Choroid plexus epithelial cell (primary cell): Measurements from ENCODE around the gene PCSK2.
A peak's percentile ranks its signal among the peaks of the same experiment; 100 is the strongest.

ENCODE experiments used
- DNase-seq: peaks from one replicate; pipeline ENCODE4 v3.0.0-alpha.2; 2010; ENCODE audit warnings: low read depth
- H3K4me3 ChIP-seq: 2 replicates; pipeline ENCODE4 v1.5.1; 2011; ENCODE audit warnings: low read depth, mild to moderate bottlenecking, control low read depth, low read length, moderate library complexity
- TF ChIP-seq, protein P1 (sequence below): conservative IDR thresholded peaks from 2 replicates; pipeline ENCODE4 v1.5.1; 2011; ENCODE audit warnings: low read depth, mild to moderate bottlenecking, control low read depth, inconsistent platforms, low read length, moderate library complexity

Gene PCSK2

DNA sequence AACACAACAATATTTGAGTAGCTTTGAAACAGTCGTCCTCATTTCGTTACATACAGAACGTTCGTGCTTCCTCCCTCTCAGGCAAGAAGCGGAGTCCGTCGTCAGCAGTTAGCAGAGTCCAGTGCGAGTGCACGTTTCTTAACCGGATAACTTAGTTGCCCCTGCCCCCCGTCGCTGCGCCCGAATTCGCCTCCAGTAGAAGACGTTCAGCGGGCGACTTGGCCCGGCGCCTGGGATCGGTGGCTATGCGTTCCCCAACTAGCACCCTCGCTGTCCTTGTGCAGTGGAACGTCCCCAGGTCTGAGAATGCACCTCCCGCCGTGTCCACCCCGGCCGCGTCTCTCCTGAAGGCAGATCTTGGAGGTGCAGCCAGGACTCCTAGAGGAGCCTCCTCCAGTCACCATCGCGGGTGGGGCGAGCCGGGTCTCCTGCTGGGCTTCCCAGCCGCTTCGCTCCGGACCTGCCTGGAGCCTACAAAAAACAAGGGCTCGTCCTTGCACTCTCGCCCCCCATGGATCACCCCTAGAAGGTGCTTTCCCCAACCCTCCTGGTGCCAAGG is 910 bp upstream of the PCSK2 start:
- TF ChIP-seq, protein P1, sequence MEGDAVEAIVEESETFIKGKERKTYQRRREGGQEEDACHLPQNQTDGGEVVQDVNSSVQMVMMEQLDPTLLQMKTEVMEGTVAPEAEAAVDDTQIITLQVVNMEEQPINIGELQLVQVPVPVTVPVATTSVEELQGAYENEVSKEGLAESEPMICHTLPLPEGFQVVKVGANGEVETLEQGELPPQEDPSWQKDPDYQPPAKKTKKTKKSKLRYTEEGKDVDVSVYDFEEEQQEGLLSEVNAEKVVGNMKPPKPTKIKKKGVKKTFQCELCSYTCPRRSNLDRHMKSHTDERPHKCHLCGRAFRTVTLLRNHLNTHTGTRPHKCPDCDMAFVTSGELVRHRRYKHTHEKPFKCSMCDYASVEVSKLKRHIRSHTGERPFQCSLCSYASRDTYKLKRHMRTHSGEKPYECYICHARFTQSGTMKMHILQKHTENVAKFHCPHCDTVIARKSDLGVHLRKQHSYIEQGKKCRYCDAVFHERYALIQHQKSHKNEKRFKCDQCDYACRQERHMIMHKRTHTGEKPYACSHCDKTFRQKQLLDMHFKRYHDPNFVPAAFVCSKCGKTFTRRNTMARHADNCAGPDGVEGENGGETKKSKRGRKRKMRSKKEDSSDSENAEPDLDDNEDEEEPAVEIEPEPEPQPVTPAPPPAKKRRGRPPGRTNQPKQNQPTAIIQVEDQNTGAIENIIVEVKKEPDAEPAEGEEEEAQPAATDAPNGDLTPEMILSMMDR, result no peak
- H3K4me3 ChIP-seq, result no peak overlapping the region
- no peak for DNase-seq

DNA sequence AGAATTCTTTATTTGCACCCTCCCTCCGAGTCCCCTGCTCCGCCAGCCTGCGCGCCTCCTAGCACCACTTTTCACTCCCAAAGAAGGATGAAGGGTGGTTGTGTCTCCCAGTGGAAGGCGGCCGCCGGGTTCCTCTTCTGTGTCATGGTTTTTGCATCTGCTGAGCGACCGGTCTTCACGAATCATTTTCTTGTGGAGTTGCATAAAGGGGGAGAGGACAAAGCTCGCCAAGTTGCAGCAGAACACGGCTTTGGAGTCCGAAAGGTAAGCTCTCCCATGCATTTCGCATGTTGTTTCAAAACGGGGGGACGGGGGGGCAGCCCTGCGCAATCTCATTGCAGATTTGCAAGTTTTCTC is 357 bp downstream of the PCSK2 start:
- DNase-seq, result no peak
- TF ChIP-seq, protein P1, result no peak
- no peak overlapping the region for H3K4me3 ChIP-seq

DNA sequence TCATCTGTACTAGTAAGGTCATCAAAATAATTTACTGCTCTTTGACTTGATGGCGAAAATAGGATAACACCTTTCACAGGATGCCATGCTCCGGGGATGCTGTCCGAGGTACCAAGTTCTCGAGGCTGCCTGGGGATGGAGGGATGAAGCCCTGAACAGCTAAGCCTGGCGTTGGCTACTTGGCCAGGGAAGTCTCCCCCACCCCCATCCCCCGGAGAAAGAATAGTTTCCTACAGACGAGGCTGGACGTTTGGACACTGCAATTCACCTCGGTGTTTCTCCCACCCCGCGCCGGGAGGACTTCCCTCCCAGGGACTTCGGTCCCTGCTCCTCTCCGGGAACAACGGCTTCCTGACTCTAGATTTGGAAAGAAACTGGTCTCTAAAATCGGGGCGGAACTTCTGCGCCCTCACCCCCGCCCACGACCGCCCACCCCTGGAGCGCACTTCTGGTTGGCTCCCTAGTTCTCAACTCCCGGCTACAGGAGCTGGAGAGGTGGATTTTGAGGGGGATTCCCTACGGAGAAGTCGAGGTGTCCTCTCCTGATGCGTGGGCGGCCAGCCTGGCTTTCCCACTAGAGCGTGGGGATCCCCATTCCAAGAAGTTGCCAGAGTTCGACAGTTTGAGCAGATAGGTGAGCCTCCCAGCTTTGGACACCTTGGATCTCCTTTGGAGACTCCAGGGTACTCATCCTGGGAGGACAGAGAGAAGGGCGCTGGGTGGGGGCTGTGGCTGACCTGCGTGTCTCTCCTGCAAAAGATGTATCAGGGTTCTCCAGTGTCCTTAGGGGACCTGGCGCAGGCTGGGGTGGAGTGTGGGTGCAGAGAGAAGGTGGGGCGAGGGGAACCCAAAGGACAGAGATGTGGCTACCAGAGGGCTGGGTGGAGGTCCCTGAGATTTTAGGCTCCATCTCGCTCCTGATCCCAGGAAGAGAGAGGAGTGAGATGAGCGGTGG is 1.1 kb downstream of the PCSK2 start:
- TF ChIP-seq, protein P1, result no peak

DNA sequence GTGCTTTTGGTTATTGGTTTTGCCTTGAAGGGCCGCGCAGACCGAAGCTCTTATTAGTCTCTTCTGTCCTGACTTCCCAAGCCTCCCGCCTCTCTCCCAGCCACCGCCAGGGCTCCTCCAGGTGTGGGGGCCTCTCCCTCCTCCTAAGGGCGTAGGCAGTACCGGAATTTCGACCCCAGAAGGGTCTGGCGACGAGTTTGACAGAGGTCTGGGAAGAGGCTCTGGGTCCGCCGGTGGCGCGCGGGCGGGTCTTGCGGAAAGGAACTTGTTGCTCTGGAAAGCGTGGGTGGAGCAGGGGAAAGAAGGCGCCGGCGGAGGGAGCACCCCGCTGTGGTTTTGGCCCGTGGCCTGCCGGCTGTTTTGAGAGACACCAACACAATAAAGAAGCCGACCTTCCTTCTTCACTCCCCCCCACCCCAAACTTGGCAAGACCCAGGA is 1.8 kb downstream of the PCSK2 start:
- TF ChIP-seq, protein P1, result no peak
- no peak overlapping the region for H3K4me3 ChIP-seq

More for the DNA sequence above, 1.1 kb downstream of the PCSK2 start:
- DNase-seq, result peak; percentile 1
- H3K4me3 ChIP-seq, result no peak overlapping the region

DNA sequence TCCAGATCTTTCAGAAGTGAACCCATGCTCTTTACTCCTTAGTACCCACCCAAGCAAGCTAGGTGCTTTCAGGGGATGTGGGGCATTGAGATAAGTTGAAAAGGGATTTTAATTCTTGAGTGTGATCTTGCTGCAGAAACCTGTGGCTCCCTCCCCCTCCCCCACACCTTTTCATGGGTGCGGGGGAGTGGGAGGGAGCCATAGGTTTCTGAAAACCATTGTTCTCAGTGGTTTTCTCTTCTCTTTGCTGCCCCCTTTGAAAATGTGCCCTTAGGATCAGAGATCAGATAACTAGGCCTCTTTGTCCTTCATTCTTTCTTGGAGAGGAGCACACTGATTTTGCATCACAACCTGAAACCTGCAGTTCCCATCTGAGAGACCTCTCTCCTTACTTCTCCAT is 2.4 kb downstream of the PCSK2 start:
- TF ChIP-seq, protein P1, result no peak
- H3K4me3 ChIP-seq, result no peak overlapping the region
- DNase-seq, result no peak

More for the DNA sequence above, 1.8 kb downstream of the PCSK2 start:
- DNase-seq, result no peak

DNA sequence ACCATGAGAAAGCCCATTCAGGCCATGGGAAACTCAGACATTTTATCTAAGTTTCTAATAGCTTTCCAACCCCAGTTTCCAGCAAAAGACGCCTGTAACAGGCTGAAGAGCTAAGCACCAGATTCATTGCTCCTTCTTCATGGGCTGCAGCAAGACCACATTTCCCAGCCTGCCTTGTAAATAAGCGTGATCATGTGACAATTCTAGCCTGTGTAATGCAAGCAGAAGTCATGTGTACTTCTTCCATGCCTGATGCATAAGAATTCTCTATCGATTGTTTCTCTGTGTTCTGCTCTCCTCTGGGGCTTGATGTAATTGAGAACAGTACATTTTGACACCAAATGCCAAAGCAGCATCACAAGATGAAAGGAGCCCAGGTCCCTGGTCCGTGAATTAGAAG is 6.8 kb downstream of the PCSK2 start:
- H3K4me3 ChIP-seq, result no peak overlapping the region
- TF ChIP-seq, protein P1, result no peak
- DNase-seq, result no peak
